Loucy (cell line): ENCODE results near the gene TOMT.

Source experiments
- H2AFZ ChIP-seq: fragments of 200-600 bp; sonication (generic); 2 replicates; pipeline ENCODE4 v1.6.0; 2016; ENCODE audit warnings: antibody characterized with exemption, mild to moderate bottlenecking, low read length, moderate library complexity
- H3F3A ChIP-seq: fragments of 200-600 bp; 2 replicates; pipeline ENCODE4 v1.6.0; 2016; ENCODE audit warnings: antibody characterized with exemption, low read depth, mild to moderate bottlenecking
- H3K27me3 ChIP-seq: fragments of 200-600 bp; sonication (generic); 2 replicates; pipeline ENCODE4 v1.6.1; 2014; ENCODE audit warnings: low read length, mild to moderate bottlenecking; ENCODE audit not compliant: insufficient read depth, poor library complexity, severe bottlenecking
- H3K36me3 ChIP-seq: fragments of 200-600 bp; sonication (generic); 2 replicates; pipeline ENCODE4 v1.6.1; 2016; ENCODE audit warnings: low read length; ENCODE audit not compliant: insufficient read depth
- H3K4me1 ChIP-seq: fragments of 200-600 bp; sonication (generic); 2 replicates; pipeline ENCODE4 v1.5.1; 2014; ENCODE audit warnings: low read length, mild to moderate bottlenecking; ENCODE audit not compliant: insufficient read depth, poor library complexity, severe bottlenecking
- H3K4me2 ChIP-seq: fragments of 200-600 bp; sonication (generic); 2 replicates; pipeline ENCODE4 v1.6.0; 2014; ENCODE audit warnings: antibody characterized with exemption, low read length, low read depth, mild to moderate bottlenecking; ENCODE audit not compliant: poor library complexity, severe bottlenecking
- H3K4me3 ChIP-seq: fragments of 200-600 bp; sonication (generic); 2 replicates; pipeline ENCODE4 v1.5.1; 2014; ENCODE audit warnings: low read length, mild to moderate bottlenecking, mixed read lengths; ENCODE audit not compliant: poor library complexity, severe bottlenecking
- H3K79me2 ChIP-seq: fragments of 200-600 bp; sonication (generic); 2 replicates; pipeline ENCODE4 v1.6.1; 2014; ENCODE audit warnings: low read length; ENCODE audit not compliant: insufficient read depth
- H3K9ac ChIP-seq: fragments of 200-600 bp; sonication (generic); 2 replicates; pipeline ENCODE4 v1.6.0; 2014; ENCODE audit warnings: mild to moderate bottlenecking, low read depth, low read length, moderate library complexity; ENCODE audit not compliant: poor library complexity, severe bottlenecking
- H3K9me2 ChIP-seq: fragments of 200-600 bp; sonication (generic); replicated peaks from 2 replicates; pipeline ENCODE4 v1.6.1; 2016; ENCODE audit warnings: low read depth, low read length, mixed read lengths
- H3K9me3 ChIP-seq: fragments of 200-600 bp; sonication (generic); 2 replicates; pipeline ENCODE4 v1.6.1; 2014; ENCODE audit warnings: mild to moderate bottlenecking, antibody characterized with exemption, low read length, low read depth; ENCODE audit not compliant: insufficient read depth
- H4K20me1 ChIP-seq: fragments of 200-600 bp; sonication (generic); 2 replicates; pipeline ENCODE4 v1.6.0; 2014; ENCODE audit warnings: antibody characterized with exemption, low read length, mild to moderate bottlenecking; ENCODE audit not compliant: insufficient read depth, poor library complexity, severe bottlenecking
- EZH2phosphoT487 ChIP-seq: fragments of 200-600 bp; IDR thresholded peaks from 2 replicates; pipeline ENCODE4 v1.6.1; 2018; ENCODE audit warnings: antibody characterized with exemption, mild to moderate bottlenecking, moderate library complexity, borderline replicate concordance
- TF ChIP-seq, protein P1 (sequence below): fragments of 200-600 bp; sonication (generic); conservative IDR thresholded peaks from 2 replicates; pipeline ENCODE4 v1.5.1; 2014; ENCODE audit warnings: mild to moderate bottlenecking, antibody characterized with exemption, low read length

The TOMT gene

DNA sequence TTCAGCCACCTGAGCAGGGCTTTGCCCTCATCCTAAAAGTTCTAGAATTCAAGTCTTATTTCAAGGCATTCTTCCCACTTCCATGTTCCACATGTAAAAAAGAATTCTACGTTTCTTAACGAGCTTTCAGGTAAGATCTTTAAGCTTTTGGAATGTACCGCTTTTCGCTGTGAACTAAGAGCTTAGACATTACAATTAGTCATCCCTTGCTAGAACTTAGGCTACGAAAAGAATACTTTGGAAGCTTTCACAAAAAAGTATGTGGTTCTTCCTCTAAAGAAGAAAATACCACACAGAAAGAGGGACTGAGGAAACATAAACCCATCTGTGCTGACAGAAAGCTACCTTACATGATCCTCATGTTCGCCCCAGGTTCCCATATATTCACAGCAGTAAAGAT, 27.2 kb upstream of the TOMT start:
- peak overlapping the region; percentile 98 for H3K4me3 ChIP-seq
- H3K9me3 ChIP-seq, result no peaks in the 10 kb centered on the region
- no peaks in the 10 kb centered on the region for H3K36me3 ChIP-seq
- peaks cover 47% of the 10 kb centered on the region for H3K4me1 ChIP-seq
- no peak for TF ChIP-seq EZH2phosphoT487
- TF ChIP-seq, protein P1, sequence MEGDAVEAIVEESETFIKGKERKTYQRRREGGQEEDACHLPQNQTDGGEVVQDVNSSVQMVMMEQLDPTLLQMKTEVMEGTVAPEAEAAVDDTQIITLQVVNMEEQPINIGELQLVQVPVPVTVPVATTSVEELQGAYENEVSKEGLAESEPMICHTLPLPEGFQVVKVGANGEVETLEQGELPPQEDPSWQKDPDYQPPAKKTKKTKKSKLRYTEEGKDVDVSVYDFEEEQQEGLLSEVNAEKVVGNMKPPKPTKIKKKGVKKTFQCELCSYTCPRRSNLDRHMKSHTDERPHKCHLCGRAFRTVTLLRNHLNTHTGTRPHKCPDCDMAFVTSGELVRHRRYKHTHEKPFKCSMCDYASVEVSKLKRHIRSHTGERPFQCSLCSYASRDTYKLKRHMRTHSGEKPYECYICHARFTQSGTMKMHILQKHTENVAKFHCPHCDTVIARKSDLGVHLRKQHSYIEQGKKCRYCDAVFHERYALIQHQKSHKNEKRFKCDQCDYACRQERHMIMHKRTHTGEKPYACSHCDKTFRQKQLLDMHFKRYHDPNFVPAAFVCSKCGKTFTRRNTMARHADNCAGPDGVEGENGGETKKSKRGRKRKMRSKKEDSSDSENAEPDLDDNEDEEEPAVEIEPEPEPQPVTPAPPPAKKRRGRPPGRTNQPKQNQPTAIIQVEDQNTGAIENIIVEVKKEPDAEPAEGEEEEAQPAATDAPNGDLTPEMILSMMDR, result no peak
- peaks cover 67% of the 10 kb centered on the region for H3K79me2 ChIP-seq
- H2AFZ ChIP-seq, result no peak overlapping the region
- H3K9ac ChIP-seq, result peak overlapping the region; percentile 84
- peak overlapping the region; percentile 94 for H3K4me2 ChIP-seq
- H3K27me3 ChIP-seq, result no peaks in the 10 kb centered on the region
- H3K9me2 ChIP-seq, result no peaks in the 10 kb centered on the region
- H3F3A ChIP-seq, result no peaks in the 10 kb centered on the region
- H4K20me1 ChIP-seq, result peaks cover 37% of the 10 kb centered on the region

DNA sequence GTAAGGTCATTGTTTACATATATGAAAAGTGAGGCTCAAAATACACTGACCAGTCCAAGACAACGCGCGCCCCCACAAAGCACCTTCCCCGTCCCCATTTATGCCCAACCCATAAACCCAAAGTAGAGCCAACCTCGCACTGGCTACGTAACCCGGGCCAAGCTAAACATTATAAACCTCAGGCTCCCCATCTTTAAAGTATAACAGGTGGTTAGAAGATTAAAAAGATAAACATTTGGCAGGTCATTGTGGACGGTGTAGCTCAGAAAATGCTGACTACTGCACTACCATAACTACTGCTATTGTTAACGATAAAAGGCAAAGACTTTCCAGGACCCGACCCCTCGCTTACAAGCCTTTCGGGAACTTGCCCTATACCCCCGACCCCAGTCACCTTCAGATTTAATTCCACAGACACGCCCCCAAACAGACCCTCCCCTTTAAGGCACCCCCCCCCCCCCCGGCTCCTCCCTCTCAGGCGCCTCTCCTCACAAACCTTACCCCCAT, 25.9 kb upstream of the TOMT start:
- Histone ChIP-seq H3K79me2 (peaks cover 54% of the 10 kb centered on the region), H4K20me1 (peaks cover 35% of the 10 kb centered on the region), H3K4me1 (peaks cover 44% of the 10 kb centered on the region), H2AFZ (peak overlapping the region; percentile 80), H3K36me3 (no peaks in the 10 kb centered on the region), H3K9me3 (no peaks in the 10 kb centered on the region), H3K27me3 (no peaks in the 10 kb centered on the region), H3F3A (no peaks in the 10 kb centered on the region), H3K4me2 (peak overlapping the region; percentile 94), H3K9ac (peak overlapping the region; percentile 84), H3K9me2 (no peaks in the 10 kb centered on the region), H3K4me3 (peak overlapping the region; percentile 98)
- TF ChIP-seq, protein P1, result no peak

DNA sequence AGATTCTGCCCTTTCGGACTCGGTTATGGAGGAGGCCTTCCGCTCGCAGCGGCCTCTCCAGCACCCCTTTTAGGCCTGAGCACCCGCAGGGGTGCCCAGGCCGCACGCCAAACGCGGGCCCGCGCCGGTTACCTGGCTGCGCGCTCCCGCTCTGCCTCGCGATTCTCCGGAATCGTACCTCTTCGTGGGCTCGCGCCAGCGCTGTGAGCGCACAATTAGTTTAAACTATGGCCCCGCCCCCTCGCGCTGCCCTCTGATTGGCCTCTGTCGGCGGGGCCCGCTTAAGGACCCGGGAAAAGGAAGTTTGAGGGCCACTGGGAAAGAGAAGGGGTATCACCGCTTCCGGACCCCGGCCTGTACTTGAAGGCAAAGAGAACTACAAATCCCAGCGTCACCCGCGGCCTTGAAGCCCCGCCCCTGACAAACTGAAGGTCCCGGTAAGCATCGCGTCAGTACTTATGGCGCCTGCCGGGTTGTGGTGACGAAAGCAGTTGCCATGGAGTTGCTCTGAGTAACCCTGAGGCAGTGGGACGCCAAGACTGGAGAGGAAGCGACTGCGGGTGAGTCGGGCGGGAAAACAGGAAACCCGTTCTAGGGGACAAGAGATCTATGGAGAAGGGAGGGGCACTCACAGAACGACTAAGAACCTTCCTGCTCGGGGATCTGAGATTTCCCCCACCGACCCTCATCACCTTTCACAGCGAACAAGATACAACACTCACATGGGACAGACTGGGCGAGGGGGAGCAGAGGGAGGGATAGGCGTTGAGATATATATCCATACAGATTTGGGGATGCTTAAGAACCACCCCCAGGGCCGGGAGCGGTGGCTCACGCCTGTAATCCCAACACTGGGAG, 25.2 kb upstream of the TOMT start, which contains the start of the genes LRRC51 and NUMA1:
Gene LRRC51, plus strand, starts transcription at position 525 of the 858 bp plus-strand sequence. CDS start 8,234 bp downstream, outside the sequence.
Gene NUMA1, minus strand, starts transcription at position 217 of the 858 bp plus-strand sequence. CDS start 44,599 bp downstream, outside the sequence.
- H4K20me1 ChIP-seq, result peaks cover 30% of the 10 kb centered on the region

More for the DNA sequence above, 25.2 kb upstream of the TOMT start, which contains the start of the genes LRRC51 and NUMA1:
- H3K4me1 ChIP-seq, result peaks cover 40% of the 10 kb centered on the region
- H3K9me3 ChIP-seq, result no peaks in the 10 kb centered on the region
- TF ChIP-seq EZH2phosphoT487, result no peak
- TF ChIP-seq, protein P1, result no peak
- no peaks in the 10 kb centered on the region for H3K27me3 ChIP-seq
- no peaks in the 10 kb centered on the region for H3K9me2 ChIP-seq
- peak within 1 kb of the TSS; percentile 94 for H3K4me2 ChIP-seq
- peak within 1 kb of the TSS; percentile 84 for H3K9ac ChIP-seq
- H2AFZ ChIP-seq, result peak within 1 kb of the TSS; percentile 80
- H3K79me2 ChIP-seq, result peaks cover 48% of the 10 kb centered on the region
- no peaks in the 10 kb centered on the region for H3F3A ChIP-seq
- no peaks in the 10 kb centered on the region for H3K36me3 ChIP-seq
- peak within 1 kb of the TSS; percentile 98 for H3K4me3 ChIP-seq
